Heart left ventricle (tissue), 13 donors: Measurements from ENCODE around the gene CCDC148.

Source experiments
- POLR2A ChIP-seq, 2 donors: fragments of 450-650 bp; IDR thresholded peaks; one replicate each; pipeline ENCODE4 v1.6.1; 2017; ENCODE audit warnings: antibody characterized with exemption in 2 of 2, mild to moderate bottlenecking in 2 of 2, moderate library complexity in 2 of 2
- TF ChIP-seq, protein P1 (sequence below), 12 donors: fragments of 200-600 bp; sonication (generic) in 4 of 12; IDR thresholded peaks; one replicate each; pipeline versions ENCODE4 v1.5.0 to v1.8.0; 2018 to 2022; ENCODE audit warnings: antibody characterized with exemption in 12 of 12, mild to moderate bottlenecking in 5 of 12
- donor health status: ischemic (EF 13 %, LVEDD 7.1; RV severe dilation, severe dysfunction).
- donor health status: DM: no; HTN: yes; CAD: no.
- donor health status: DM: no; HTN: no; CAD: no.
- donor health status: ischemic (EF 25% LVEDD 6.9; RV normal size, moderate dysfunction).
- donor health status: ischemic (EF 25% LVEDD 5.7; RV mildly dilated, moderate dysfunction).
- donor health status: ischemic (EF 35%, LVEDD 5.7; RV mildly dilated, moderate dysfunction).
- donor health status: nonischemic (EF 11% LVEDD 7.7; RV severe dilation, severe dysfunction).
- donor health status: DM: yes; HTN: yes; CAD: no.
- donor health status: PGD.
- donor health status: ischemic (EF 29% LVEDD 5.4; RV normal size, mild dysfunction).
- donor health status: nonischemic (EF 23%, LVEDD 6.1; RV moderate dilation, normal function).

DNA sequence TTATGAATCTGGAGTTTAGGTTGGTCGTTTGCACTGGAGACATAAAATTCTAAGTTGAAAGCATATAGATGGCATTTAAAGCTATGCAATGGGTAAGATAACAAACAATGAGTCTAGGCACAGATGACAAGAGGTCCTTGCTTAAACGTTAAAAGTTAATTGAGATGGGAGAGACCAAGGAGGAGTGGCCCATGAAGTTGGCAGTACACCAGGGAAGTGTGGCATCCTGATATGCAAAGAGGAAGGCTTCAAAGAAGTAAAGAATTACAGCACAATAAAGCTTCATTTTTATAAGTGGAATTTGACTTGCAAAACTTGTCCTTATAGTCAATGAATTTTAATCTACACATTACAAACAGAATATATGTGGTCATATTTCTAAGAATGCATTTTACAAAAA, 331.7 kb downstream of the CCDC148 start:
- TF ChIP-seq, protein P1, sequence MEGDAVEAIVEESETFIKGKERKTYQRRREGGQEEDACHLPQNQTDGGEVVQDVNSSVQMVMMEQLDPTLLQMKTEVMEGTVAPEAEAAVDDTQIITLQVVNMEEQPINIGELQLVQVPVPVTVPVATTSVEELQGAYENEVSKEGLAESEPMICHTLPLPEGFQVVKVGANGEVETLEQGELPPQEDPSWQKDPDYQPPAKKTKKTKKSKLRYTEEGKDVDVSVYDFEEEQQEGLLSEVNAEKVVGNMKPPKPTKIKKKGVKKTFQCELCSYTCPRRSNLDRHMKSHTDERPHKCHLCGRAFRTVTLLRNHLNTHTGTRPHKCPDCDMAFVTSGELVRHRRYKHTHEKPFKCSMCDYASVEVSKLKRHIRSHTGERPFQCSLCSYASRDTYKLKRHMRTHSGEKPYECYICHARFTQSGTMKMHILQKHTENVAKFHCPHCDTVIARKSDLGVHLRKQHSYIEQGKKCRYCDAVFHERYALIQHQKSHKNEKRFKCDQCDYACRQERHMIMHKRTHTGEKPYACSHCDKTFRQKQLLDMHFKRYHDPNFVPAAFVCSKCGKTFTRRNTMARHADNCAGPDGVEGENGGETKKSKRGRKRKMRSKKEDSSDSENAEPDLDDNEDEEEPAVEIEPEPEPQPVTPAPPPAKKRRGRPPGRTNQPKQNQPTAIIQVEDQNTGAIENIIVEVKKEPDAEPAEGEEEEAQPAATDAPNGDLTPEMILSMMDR (IDR thresholded peaks at IDR 0.05), result no peak
- no peak for TF ChIP-seq POLR2A (IDR thresholded peaks at IDR 0.05)
